ENCODE measurements around the gene PCDH1.

Gene PCDH1

GRCh38 chr5:141843156-141843927 lies 34.9 kb downstream of the PCDH1 start:
- H3K27ac Mint-ChIP-seq = no peak overlapping the region
- peaks cover 2% of the 10 kb centered on the region for H3K27me3 Mint-ChIP-seq
- no peaks in the 10 kb centered on the region for H3K36me3 Mint-ChIP-seq
- no peak overlapping the region for H3K4me3 Mint-ChIP-seq
- peaks cover 5% of the 10 kb centered on the region for H3K4me1 Mint-ChIP-seq (ENCODE audit: low read depth)
- H3K9me3 Mint-ChIP-seq (ENCODE audit: low read depth) = no peaks in the 10 kb centered on the region

- peaks cover 10% of the 10 kb centered on the region for H3K4me1 Mint-ChIP-seq (ENCODE audit: low read depth)
- no peaks in the 10 kb centered on the region for H3K36me3 Mint-ChIP-seq
- H3K9me3 Mint-ChIP-seq (ENCODE audit: low read depth) = no peaks in the 10 kb centered on the region
- H3K27ac Mint-ChIP-seq = no peak overlapping the region
- peaks cover 2% of the 10 kb centered on the region for H3K27me3 Mint-ChIP-seq
- no peak overlapping the region for H3K4me3 Mint-ChIP-seq
Observed at GRCh38 chr5:141841378-141842180, 36.6 kb downstream of the PCDH1 start.

GRCh38 chr5:141840826-141841360 lies 37.3 kb downstream of the PCDH1 start:
- Mint-ChIP-seq H3K4me1 (ENCODE audit: low read depth) (peaks cover 13% of the 10 kb centered on the region), H3K27ac (no peak overlapping the region), H3K9me3 (ENCODE audit: low read depth) (no peaks in the 10 kb centered on the region), H3K27me3 (peaks cover 2% of the 10 kb centered on the region), H3K36me3 (no peaks in the 10 kb centered on the region), H3K4me3 (no peak overlapping the region)

- Mint-ChIP-seq H3K27ac (no peak overlapping the region), H3K4me3 (no peak overlapping the region), H3K4me1 (ENCODE audit: low read depth) (peaks cover 15% of the 10 kb centered on the region), H3K9me3 (ENCODE audit: low read depth) (no peaks in the 10 kb centered on the region), H3K36me3 (no peaks in the 10 kb centered on the region), H3K27me3 (peaks cover 2% of the 10 kb centered on the region)
Observed at GRCh38 chr5:141840280-141840812, 37.9 kb downstream of the PCDH1 start.

GRCh38 chr5:141839015-141839513 lies 39.1 kb downstream of the PCDH1 start:
- Mint-ChIP-seq H3K27me3 (peaks cover 2% of the 10 kb centered on the region), H3K27ac (no peak overlapping the region), H3K4me1 (ENCODE audit: low read depth) (peaks cover 13% of the 10 kb centered on the region), H3K36me3 (no peaks in the 10 kb centered on the region), H3K4me3 (no peak overlapping the region), H3K9me3 (ENCODE audit: low read depth) (no peaks in the 10 kb centered on the region)

- Mint-ChIP-seq H3K27me3 (no peaks in the 10 kb centered on the region), H3K4me3 (no peak overlapping the region), H3K27ac (no peak overlapping the region), H3K9me3 (ENCODE audit: low read depth) (no peaks in the 10 kb centered on the region), H3K4me1 (ENCODE audit: low read depth) (peaks cover 13% of the 10 kb centered on the region), H3K36me3 (no peaks in the 10 kb centered on the region)
Observed at GRCh38 chr5:141838326-141839014, 39.7 kb downstream of the PCDH1 start.

- Mint-ChIP-seq H3K9me3 (ENCODE audit: low read depth) (no peaks in the 10 kb centered on the region), H3K36me3 (no peaks in the 10 kb centered on the region), H3K27ac (no peak overlapping the region), H3K4me3 (peak overlapping the region; percentile 52), H3K27me3 (no peaks in the 10 kb centered on the region), H3K4me1 (ENCODE audit: low read depth) (peaks cover 13% of the 10 kb centered on the region)
Observed at GRCh38 chr5:141835928-141836670, 42.1 kb downstream of the PCDH1 start.

GRCh38 chr5:141834331-141834730 lies 43.9 kb downstream of the PCDH1 start:
- Mint-ChIP-seq H3K9me3 (ENCODE audit: low read depth) (no peaks in the 10 kb centered on the region), H3K36me3 (no peaks in the 10 kb centered on the region), H3K4me3 (no peak overlapping the region), H3K27me3 (no peaks in the 10 kb centered on the region), H3K27ac (no peak overlapping the region), H3K4me1 (ENCODE audit: low read depth) (peaks cover 13% of the 10 kb centered on the region)

GRCh38 chr5:141832131-141832530 lies 46.1 kb downstream of the PCDH1 start:
- Mint-ChIP-seq H3K4me3 (no peak overlapping the region), H3K4me1 (ENCODE audit: low read depth) (peaks cover 10% of the 10 kb centered on the region), H3K9me3 (ENCODE audit: low read depth) (no peaks in the 10 kb centered on the region), H3K27ac (no peak overlapping the region), H3K27me3 (no peaks in the 10 kb centered on the region), H3K36me3 (no peaks in the 10 kb centered on the region)

GRCh38 chr5:141828162-141828561 lies 50.0 kb downstream of the PCDH1 start:
- no peak overlapping the region for H3K4me3 Mint-ChIP-seq
- H3K4me1 Mint-ChIP-seq (ENCODE audit: low read depth) = no peaks in the 10 kb centered on the region
- no peaks in the 10 kb centered on the region for H3K27me3 Mint-ChIP-seq
- H3K9me3 Mint-ChIP-seq (ENCODE audit: low read depth) = no peaks in the 10 kb centered on the region
- no peak overlapping the region for H3K27ac Mint-ChIP-seq
- H3K36me3 Mint-ChIP-seq = no peaks in the 10 kb centered on the region

GRCh38 chr5:141826674-141827073 lies 51.5 kb downstream of the PCDH1 start:
- H3K36me3 Mint-ChIP-seq = no peaks in the 10 kb centered on the region
- no peaks in the 10 kb centered on the region for H3K9me3 Mint-ChIP-seq (ENCODE audit: low read depth)
- H3K4me3 Mint-ChIP-seq = no peak overlapping the region
- no peaks in the 10 kb centered on the region for H3K27me3 Mint-ChIP-seq
- no peak overlapping the region for H3K27ac Mint-ChIP-seq
- H3K4me1 Mint-ChIP-seq (ENCODE audit: low read depth) = no peaks in the 10 kb centered on the region

GRCh38 chr5:141825791-141826560 lies 52.2 kb downstream of the PCDH1 start:
- Mint-ChIP-seq H3K27me3 (no peaks in the 10 kb centered on the region), H3K27ac (no peak overlapping the region), H3K4me3 (no peak overlapping the region), H3K4me1 (ENCODE audit: low read depth) (no peaks in the 10 kb centered on the region), H3K36me3 (no peaks in the 10 kb centered on the region), H3K9me3 (ENCODE audit: low read depth) (no peaks in the 10 kb centered on the region)

- Mint-ChIP-seq H3K9me3 (ENCODE audit: low read depth) (no peaks in the 10 kb centered on the region), H3K36me3 (no peaks in the 10 kb centered on the region), H3K27ac (no peak overlapping the region), H3K27me3 (no peaks in the 10 kb centered on the region), H3K4me1 (ENCODE audit: low read depth) (no peaks in the 10 kb centered on the region), H3K4me3 (no peak overlapping the region)
Observed at GRCh38 chr5:141825241-141825671, 53.0 kb downstream of the PCDH1 start.
